Measurements from ENCODE around the gene PRSS2. TPM values are rescaled to one million over a fixed set of nuclear protein-coding genes. Genes with fewer than 3 reads are reported as not detected.

PRSS2 gene
- polyA plus RNA-seq, 1 donor (not counting 4 experiments of a cell fraction or from before 2014, with no cell fraction given), result not detected

- dilution Hi-C loops (cut with MboI; ENCODE audit: extremely low pct_ligation_motif_present, low sequenced_read_pairs), result no loop called here
- Histone ChIP-seq H3K4me3 (ENCODE audit: control insufficient read depth in 2 of 3, extremely low read depth in 1 of 3, insufficient read depth in 2 of 3, low read depth in 1 of 3, low read length in 3 of 3) (no peak overlapping the region), H4K20me1 (ENCODE audit: control insufficient read depth, extremely low read depth, insufficient read depth, low read length) (no peaks in the 10 kb centered on the region), H3K79me2 (ENCODE audit: control insufficient read depth, insufficient read depth, low read length) (no peaks in the 10 kb centered on the region), H3K9me3 (ENCODE audit: control insufficient read depth, low read depth, low read length) (no peaks in the 10 kb centered on the region), H3K4me2 (ENCODE audit: control insufficient read depth, extremely low read depth, insufficient read depth, low read depth, low read length) (no peak overlapping the region), H3K4me1 (ENCODE audit: control insufficient read depth, extremely low read depth, insufficient read depth, low read length) (no peaks in the 10 kb centered on the region), H2AFZ (ENCODE audit: control insufficient read depth, low read length) (no peak overlapping the region), H3K9ac (ENCODE audit: control insufficient read depth, extremely low read depth, insufficient read depth, low read length) (no peak overlapping the region), H3K27me3 (ENCODE audit: control insufficient read depth, extremely low read depth, insufficient read depth, low read length) (no peaks in the 10 kb centered on the region), H3K27ac (ENCODE audit: control insufficient read depth, insufficient read depth, low read length) (no peak overlapping the region), H3K9me1 (ENCODE audit: control insufficient read depth, extremely low read depth, insufficient read depth, low read length) (no peaks in the 10 kb centered on the region), H3K36me3 (ENCODE audit: control insufficient read depth in 2 of 2, extremely low read depth in 1 of 2, insufficient read depth in 2 of 2, low read length in 2 of 2) (no peaks in the 10 kb centered on the region)
- TF ChIP-seq CTCF (optimal IDR thresholded peaks at IDR 0.05 in 1 of 3, IDR thresholded peaks at IDR 0.05 in 1 of 3, conservative IDR thresholded peaks at IDR 0.05 in 1 of 3; ENCODE audit: extremely low read depth in 1 of 3, insufficient read depth in 2 of 3, low read length in 3 of 3), result no peak
- DNase-seq (ENCODE audit: low read depth, low spot score) (no peak), FAIRE-seq (no peak)
Measured at GRCh38 chr7:142722248-142722794, 48.4 kb upstream of the PRSS2 start.

GRCh38 chr7:142733271-142733670 is 37.5 kb upstream of the PRSS2 start:
- Histone ChIP-seq H3K4me2 (ENCODE audit: control insufficient read depth, extremely low read depth, insufficient read depth, low read depth, low read length) (no peak overlapping the region), H3K79me2 (ENCODE audit: control insufficient read depth, insufficient read depth, low read length) (no peaks in the 10 kb centered on the region), H3K27me3 (ENCODE audit: control insufficient read depth, extremely low read depth, insufficient read depth, low read length) (no peaks in the 10 kb centered on the region), H3K4me3 (ENCODE audit: control insufficient read depth in 2 of 3, extremely low read depth in 1 of 3, insufficient read depth in 2 of 3, low read depth in 1 of 3, low read length in 3 of 3) (no peak overlapping the region), H3K9ac (ENCODE audit: control insufficient read depth, extremely low read depth, insufficient read depth, low read length) (no peak overlapping the region), H2AFZ (ENCODE audit: control insufficient read depth, low read length) (no peak overlapping the region), H3K9me1 (ENCODE audit: control insufficient read depth, extremely low read depth, insufficient read depth, low read length) (no peaks in the 10 kb centered on the region), H3K27ac (ENCODE audit: control insufficient read depth, insufficient read depth, low read length) (no peak overlapping the region), H3K36me3 (ENCODE audit: control insufficient read depth in 2 of 2, extremely low read depth in 1 of 2, insufficient read depth in 2 of 2, low read length in 2 of 2) (no peaks in the 10 kb centered on the region), H4K20me1 (ENCODE audit: control insufficient read depth, extremely low read depth, insufficient read depth, low read length) (no peaks in the 10 kb centered on the region), H3K9me3 (ENCODE audit: control insufficient read depth, low read depth, low read length) (no peaks in the 10 kb centered on the region), H3K4me1 (ENCODE audit: control insufficient read depth, extremely low read depth, insufficient read depth, low read length) (no peaks in the 10 kb centered on the region)
- dilution Hi-C loops (cut with MboI; ENCODE audit: extremely low pct_ligation_motif_present, low sequenced_read_pairs), result no loop called here
- no peak for DNase-seq (ENCODE audit: low read depth, low spot score)
- FAIRE-seq, result no peak
- TF ChIP-seq CTCF (optimal IDR thresholded peaks at IDR 0.05 in 1 of 3, IDR thresholded peaks at IDR 0.05 in 1 of 3, conservative IDR thresholded peaks at IDR 0.05 in 1 of 3; ENCODE audit: extremely low read depth in 1 of 3, insufficient read depth in 2 of 3, low read length in 3 of 3), result no peak
- TF ChIP-seq EZH2 (IDR thresholded peaks at IDR 0.05; ENCODE audit: low read length), result no peak

All from keratinocyte (primary cell).